Cardiac muscle cell (in vitro differentiated cells and primary cell): ENCODE results near the gene WHRN. TPM values are rescaled to one million over a fixed set of nuclear protein-coding genes. Genes with fewer than 3 reads are reported as not detected.

Source experiments
- DNase-seq, 2 donors: peaks; one replicate each; pipeline versions ENCODE4 v3.0.0 to v3.0.0-alpha.2; 2010 to 2017; ENCODE audit warnings: low read depth in 1 of 2, low spot score in 1 of 2
- H3K27ac ChIP-seq: fragments of 200-600 bp; sonication (generic); 2 replicates; pipeline ENCODE4 v1.5.1; 2016
- H3K27me3 ChIP-seq: fragments of 200-600 bp; sonication (generic); 2 replicates; pipeline ENCODE4 v1.6.0; 2016; ENCODE audit warnings: control low read depth
- H3K36me3 ChIP-seq: fragments of 200-600 bp; sonication (generic); 2 replicates; pipeline ENCODE4 v1.5.1; 2016; ENCODE audit warnings: control low read depth
- H3K4me1 ChIP-seq: fragments of 200-600 bp; sonication (generic); 2 replicates; pipeline ENCODE4 v1.8.1; 2017; ENCODE audit warnings: low read depth, mild to moderate bottlenecking, mixed run types
- H3K4me3 ChIP-seq: fragments of 200-600 bp; sonication (generic); 2 replicates; pipeline ENCODE4 v1.5.1; 2016; ENCODE audit warnings: mild to moderate bottlenecking
- H3K9me3 ChIP-seq: fragments of 200-600 bp; sonication (generic); 2 replicates; pipeline ENCODE4 v1.5.1; 2017; ENCODE audit warnings: low read depth, mild to moderate bottlenecking, control low read depth
- CTCF ChIP-seq: IDR thresholded peaks from 2 replicates; pipeline ENCODE4 v1.5.1; 2012; ENCODE audit warnings: low read depth, mild to moderate bottlenecking, low read length
- polyA plus RNA-seq: library from polyadenylated mRNA; unstranded; fragments of >200 nt; fragmentation: Nextera tagmentation; extraction: Ambion mirVana; gene quantifications from 2 replicates; pipeline ENCODE4 v1.2.1, GENCODE V29; 2016
- total RNA-seq: library from RNA; depleted of rRNA; stranded (reverse); fragments of >200 nt; gene quantifications from 2 replicates; pipeline ENCODE4 v1.2.3, GENCODE V29; 2016

The WHRN gene
- total and polyA plus RNA-seq, 2 experiments from 2014 or later, result 10.8 to 12.5 TPM

- no peak overlapping the region for H3K27ac ChIP-seq
- H3K4me3 ChIP-seq, result no peak overlapping the region
- no peak for TF ChIP-seq CTCF
- no peak for DNase-seq
- H3K9me3 ChIP-seq, result no peaks in the 10 kb centered on the region
- no peaks in the 10 kb centered on the region for H3K27me3 ChIP-seq
- H3K4me1 ChIP-seq, result peaks cover 13% of the 10 kb centered on the region
- no peaks in the 10 kb centered on the region for H3K36me3 ChIP-seq
These were observed 109.5 kb downstream of the WHRN start for GRCh38 chr9:114395768-114396167.

- TF ChIP-seq CTCF, result no peak
- H3K36me3 ChIP-seq, result no peaks in the 10 kb centered on the region
- H3K4me3 ChIP-seq, result no peak overlapping the region
- peaks cover 13% of the 10 kb centered on the region for H3K4me1 ChIP-seq
- no peak for DNase-seq
- peak overlapping the region; percentile 60 for H3K27ac ChIP-seq
- H3K27me3 ChIP-seq, result no peaks in the 10 kb centered on the region
- no peaks in the 10 kb centered on the region for H3K9me3 ChIP-seq
These were observed 110.0 kb downstream of the WHRN start for GRCh38 chr9:114395334-114395617.

- Histone ChIP-seq H3K27me3 (no peaks in the 10 kb centered on the region), H3K4me3 (no peak overlapping the region), H3K9me3 (no peaks in the 10 kb centered on the region), H3K4me1 (peaks cover 13% of the 10 kb centered on the region), H3K36me3 (no peaks in the 10 kb centered on the region), H3K27ac (peak overlapping the region; percentile 60)
- TF ChIP-seq CTCF, result no peak
- DNase-seq, result peak in 1 of 2 donors; percentile 40
These were observed 110.5 kb downstream of the WHRN start for GRCh38 chr9:114394523-114395333.

GRCh38 chr9:114392749-114393112 lies 112.5 kb downstream of the WHRN start:
- Histone ChIP-seq H3K27me3 (no peaks in the 10 kb centered on the region), H3K36me3 (no peaks in the 10 kb centered on the region), H3K9me3 (no peaks in the 10 kb centered on the region), H3K4me1 (peaks cover 21% of the 10 kb centered on the region), H3K27ac (no peak overlapping the region), H3K4me3 (no peak overlapping the region)
- DNase-seq, result no peak
- no peak for TF ChIP-seq CTCF

GRCh38 chr9:114390952-114391351 lies 114.3 kb downstream of the WHRN start:
- no peak for TF ChIP-seq CTCF
- no peaks in the 10 kb centered on the region for H3K9me3 ChIP-seq
- H3K36me3 ChIP-seq, result no peaks in the 10 kb centered on the region
- H3K27ac ChIP-seq, result no peak overlapping the region
- H3K4me3 ChIP-seq, result no peak overlapping the region
- peaks cover 34% of the 10 kb centered on the region for H3K4me1 ChIP-seq
- no peaks in the 10 kb centered on the region for H3K27me3 ChIP-seq
- no peak for DNase-seq
